ENCODE results near the gene ADNP. TPM values are rescaled to one million over a fixed set of nuclear protein-coding genes. Genes with fewer than 3 reads are reported as not detected.
A peak's percentile ranks its signal among the peaks of the same experiment; 100 is the strongest.

ADNP gene
- total RNA-seq, 1 experiment from 2014 or later = 55.5 TPM

GRCh38 chr20:50929299-50930138 lies 1.7 kb downstream of the ADNP start:
- Histone ChIP-seq H3K27me3 (ENCODE audit: low read length) (no peaks in the 10 kb centered on the region), H3K27ac (ENCODE audit: low read length) (peak overlapping the region; percentile 94), H3K79me2 (ENCODE audit: low read length) (peaks cover 59% of the 10 kb centered on the region), H2AFZ (ENCODE audit: low read length) (no peak overlapping the region), H3K4me2 (ENCODE audit: low read depth, low read length, poor library complexity, severe bottlenecking) (peak overlapping the region; percentile 91), H3K9me2 (replicated peaks; ENCODE audit: insufficient read depth, low read length) (no peaks in the 10 kb centered on the region), H3K9ac (ENCODE audit: low read length) (peak overlapping the region; percentile 95), H3K4me1 (ENCODE audit: low read length) (peaks cover 71% of the 10 kb centered on the region), H3K36me3 (ENCODE audit: insufficient read depth, low read length) (peaks cover 57% of the 10 kb centered on the region), H3K4me3 (ENCODE audit: low read length) (peak overlapping the region; percentile 89), H4K20me1 (ENCODE audit: insufficient read depth, low read depth, low read length) (peaks cover 44% of the 10 kb centered on the region), H3K9me3 (ENCODE audit: low read length) (no peaks in the 10 kb centered on the region)
- peak; percentile 98 for DNase-seq

- Histone ChIP-seq H3K9me3 (ENCODE audit: low read length) (no peaks in the 10 kb centered on the region), H3K36me3 (ENCODE audit: insufficient read depth, low read length) (peaks cover 59% of the 10 kb centered on the region), H4K20me1 (ENCODE audit: insufficient read depth, low read depth, low read length) (peaks cover 54% of the 10 kb centered on the region), H3K27me3 (ENCODE audit: low read length) (no peaks in the 10 kb centered on the region), H3K4me2 (ENCODE audit: low read depth, low read length, poor library complexity, severe bottlenecking) (peak overlapping the region; percentile 91), H2AFZ (ENCODE audit: low read length) (no peak overlapping the region), H3K9ac (ENCODE audit: low read length) (peak overlapping the region; percentile 95), H3K4me3 (ENCODE audit: low read length) (peak overlapping the region; percentile 89), H3K4me1 (ENCODE audit: low read length) (peaks cover 81% of the 10 kb centered on the region), H3K9me2 (replicated peaks; ENCODE audit: insufficient read depth, low read length) (no peaks in the 10 kb centered on the region), H3K79me2 (ENCODE audit: low read length) (peaks cover 70% of the 10 kb centered on the region), H3K27ac (ENCODE audit: low read length) (peak overlapping the region; percentile 94)
- DNase-seq = no peak
Measured at GRCh38 chr20:50928469-50928868, 2.8 kb downstream of the ADNP start.

GRCh38 chr20:50926530-50926929 lies 4.7 kb downstream of the ADNP start:
- peaks cover 74% of the 10 kb centered on the region for H4K20me1 ChIP-seq (ENCODE audit: insufficient read depth, low read depth, low read length)
- H3K9me3 ChIP-seq (ENCODE audit: low read length) = no peaks in the 10 kb centered on the region
- peak overlapping the region; percentile 94 for H3K27ac ChIP-seq (ENCODE audit: low read length)
- peak overlapping the region; percentile 91 for H3K4me2 ChIP-seq (ENCODE audit: low read depth, low read length, poor library complexity, severe bottlenecking)
- peaks cover 83% of the 10 kb centered on the region for H3K4me1 ChIP-seq (ENCODE audit: low read length)
- H3K9me2 ChIP-seq (replicated peaks; ENCODE audit: insufficient read depth, low read length) = no peaks in the 10 kb centered on the region
- no peak for DNase-seq
- peaks cover 60% of the 10 kb centered on the region for H3K36me3 ChIP-seq (ENCODE audit: insufficient read depth, low read length)
- H2AFZ ChIP-seq (ENCODE audit: low read length) = no peak overlapping the region
- no peak overlapping the region for H3K4me3 ChIP-seq (ENCODE audit: low read length)
- H3K79me2 ChIP-seq (ENCODE audit: low read length) = peaks cover 89% of the 10 kb centered on the region
- H3K9ac ChIP-seq (ENCODE audit: low read length) = no peak overlapping the region
- no peaks in the 10 kb centered on the region for H3K27me3 ChIP-seq (ENCODE audit: low read length)

GRCh38 chr20:50924261-50924920 lies 6.8 kb downstream of the ADNP start:
- peak overlapping the region; percentile 13 for H3K4me2 ChIP-seq (ENCODE audit: low read depth, low read length, poor library complexity, severe bottlenecking)

GRCh38 chr20:50921803-50922501 lies 9.3 kb downstream of the ADNP start:
- Histone ChIP-seq H3K36me3 (ENCODE audit: insufficient read depth, low read length) (peaks cover 65% of the 10 kb centered on the region), H3K4me1 (ENCODE audit: low read length) (peaks cover 99% of the 10 kb centered on the region), H3K9ac (ENCODE audit: low read length) (no peak overlapping the region), H3K27ac (ENCODE audit: low read length) (peak overlapping the region; percentile 68), H3K9me3 (ENCODE audit: low read length) (no peaks in the 10 kb centered on the region), H3K9me2 (replicated peaks; ENCODE audit: insufficient read depth, low read length) (no peaks in the 10 kb centered on the region), H3K27me3 (ENCODE audit: low read length) (no peaks in the 10 kb centered on the region), H3K4me3 (ENCODE audit: low read length) (no peak overlapping the region), H2AFZ (ENCODE audit: low read length) (no peak overlapping the region), H3K4me2 (ENCODE audit: low read depth, low read length, poor library complexity, severe bottlenecking) (peak overlapping the region; percentile 26), H4K20me1 (ENCODE audit: insufficient read depth, low read depth, low read length) (peaks cover 87% of the 10 kb centered on the region), H3K79me2 (ENCODE audit: low read length) (peaks cover 97% of the 10 kb centered on the region)
- DNase-seq = no peak

More at GRCh38 chr20:50924261-50924920, 6.8 kb downstream of the ADNP start:
- H3K4me3 ChIP-seq (ENCODE audit: low read length) = no peak overlapping the region
- no peaks in the 10 kb centered on the region for H3K27me3 ChIP-seq (ENCODE audit: low read length)
- no peaks in the 10 kb centered on the region for H3K9me3 ChIP-seq (ENCODE audit: low read length)
- no peaks in the 10 kb centered on the region for H3K9me2 ChIP-seq (replicated peaks; ENCODE audit: insufficient read depth, low read length)
- H3K27ac ChIP-seq (ENCODE audit: low read length) = peak overlapping the region; percentile 12
- H3K4me1 ChIP-seq (ENCODE audit: low read length) = peaks cover 98% of the 10 kb centered on the region
- peaks cover 89% of the 10 kb centered on the region for H4K20me1 ChIP-seq (ENCODE audit: insufficient read depth, low read depth, low read length)
- H3K79me2 ChIP-seq (ENCODE audit: low read length) = peaks cover 99% of the 10 kb centered on the region
- DNase-seq = no peak
- no peak overlapping the region for H3K9ac ChIP-seq (ENCODE audit: low read length)
- no peak overlapping the region for H2AFZ ChIP-seq (ENCODE audit: low read length)
- H3K36me3 ChIP-seq (ENCODE audit: insufficient read depth, low read length) = peaks cover 76% of the 10 kb centered on the region

- Histone ChIP-seq H3K27ac (ENCODE audit: low read length) (peak overlapping the region; percentile 68), H3K9ac (ENCODE audit: low read length) (peak overlapping the region; percentile 8; the same call in 1 of the 2 replicates), H3K36me3 (ENCODE audit: insufficient read depth, low read length) (peaks cover 65% of the 10 kb centered on the region), H3K4me1 (ENCODE audit: low read length) (peaks cover 99% of the 10 kb centered on the region), H3K9me3 (ENCODE audit: low read length) (no peaks in the 10 kb centered on the region), H3K9me2 (replicated peaks; ENCODE audit: insufficient read depth, low read length) (no peaks in the 10 kb centered on the region), H2AFZ (ENCODE audit: low read length) (no peak overlapping the region), H3K79me2 (ENCODE audit: low read length) (peaks cover 97% of the 10 kb centered on the region), H3K4me2 (ENCODE audit: low read depth, low read length, poor library complexity, severe bottlenecking) (peak overlapping the region; percentile 26), H3K27me3 (ENCODE audit: low read length) (no peaks in the 10 kb centered on the region), H4K20me1 (ENCODE audit: insufficient read depth, low read depth, low read length) (peaks cover 89% of the 10 kb centered on the region), H3K4me3 (ENCODE audit: low read length) (no peak overlapping the region)
- no peak for DNase-seq
Measured at GRCh38 chr20:50920997-50921396, 10.2 kb downstream of the ADNP start.

GRCh38 chr20:50919567-50919966 lies 11.7 kb downstream of the ADNP start:
- 0 out of 2 replicates have a peak overlapping the region, but pooled peaks have one; percentile 19 for H3K4me3 ChIP-seq (ENCODE audit: low read length)
- H3K9me2 ChIP-seq (replicated peaks; ENCODE audit: insufficient read depth, low read length) = no peaks in the 10 kb centered on the region
- H3K36me3 ChIP-seq (ENCODE audit: insufficient read depth, low read length) = peaks cover 54% of the 10 kb centered on the region
- peaks cover 97% of the 10 kb centered on the region for H3K79me2 ChIP-seq (ENCODE audit: low read length)
- DNase-seq = no peak
- no peak overlapping the region for H2AFZ ChIP-seq (ENCODE audit: low read length)
- H3K27me3 ChIP-seq (ENCODE audit: low read length) = no peaks in the 10 kb centered on the region
- peak overlapping the region; percentile 21 for H3K4me2 ChIP-seq (ENCODE audit: low read depth, low read length, poor library complexity, severe bottlenecking)
- no peak overlapping the region for H3K9ac ChIP-seq (ENCODE audit: low read length)
- H3K27ac ChIP-seq (ENCODE audit: low read length) = peak overlapping the region; percentile 47
- H3K4me1 ChIP-seq (ENCODE audit: low read length) = peaks cover 99% of the 10 kb centered on the region
- H3K9me3 ChIP-seq (ENCODE audit: low read length) = no peaks in the 10 kb centered on the region
- peaks cover 83% of the 10 kb centered on the region for H4K20me1 ChIP-seq (ENCODE audit: insufficient read depth, low read depth, low read length)
